ENCODE data around the gene ZNF490. TPM values are rescaled to one million over a fixed set of nuclear protein-coding genes. Genes with fewer than 3 reads are reported as not detected.

ZNF490 gene
- total and polyA plus RNA-seq, 9 donors, result 0.98 to 12.5 (median 7.0) TPM

- 88 to 91% (median 88%) methylated on average over 8 of the region's 8 CpGs for WGBS, 3 donors
- TF ChIP-seq POLR2A (IDR thresholded peaks at IDR 0.05) (no peak), CTCF (IDR thresholded peaks at IDR 0.05) (no peak)
These were observed 65.3 kb downstream of the ZNF490 start for GRCh38 chr19:12545267-12545666.

GRCh38 chr19:12544401-12544876 is 66.2 kb downstream of the ZNF490 start:
- no peak overlapping the region for H3K4me3 ChIP-seq
- 52 to 63% (median 54%) methylated on average over 5 of the region's 5 CpGs for WGBS, 3 donors
- intact Hi-C loops (cut with DNase I), result no loop called here
- TF ChIP-seq POLR2A (IDR thresholded peaks at IDR 0.05) (no peak), CTCF (IDR thresholded peaks at IDR 0.05) (no peak), EP300 (IDR thresholded peaks at IDR 0.05) (no peak)
- no peaks in the 10 kb centered on the region for H3K9me3 ChIP-seq
- no peak overlapping the region for H3K27ac ChIP-seq
- H3K4me1 ChIP-seq (ENCODE audit: insufficient read depth), result peaks cover 4% of the 10 kb centered on the region
- DNase-seq, result no peak
- H3K27me3 ChIP-seq, result no peaks in the 10 kb centered on the region
- no peaks in the 10 kb centered on the region for H3K36me3 ChIP-seq

More at GRCh38 chr19:12545267-12545666, 65.3 kb downstream of the ZNF490 start:
- no peaks in the 10 kb centered on the region for H3K9me3 ChIP-seq
- no peak for DNase-seq
- H3K27ac ChIP-seq, result no peak overlapping the region
- intact Hi-C loops (cut with DNase I), result no loop called here
- no peak overlapping the region for H3K4me3 ChIP-seq
- no peaks in the 10 kb centered on the region for H3K36me3 ChIP-seq
- H3K4me1 ChIP-seq (ENCODE audit: insufficient read depth), result peaks cover 8% of the 10 kb centered on the region
- H3K27me3 ChIP-seq, result no peaks in the 10 kb centered on the region

GRCh38 chr19:12543855-12544254 is 66.8 kb downstream of the ZNF490 start:
- no peak for DNase-seq
- Histone ChIP-seq H3K27ac (no peak overlapping the region), H3K36me3 (no peaks in the 10 kb centered on the region), H3K27me3 (no peaks in the 10 kb centered on the region), H3K4me1 (ENCODE audit: insufficient read depth) (peaks cover 1% of the 10 kb centered on the region), H3K9me3 (no peaks in the 10 kb centered on the region), H3K4me3 (no peak overlapping the region)
- intact Hi-C loops (cut with DNase I), result no loop called here
- TF ChIP-seq POLR2A (IDR thresholded peaks at IDR 0.05), result no peak
- TF ChIP-seq EP300 (IDR thresholded peaks at IDR 0.05), result no peak
- no peak for TF ChIP-seq CTCF (IDR thresholded peaks at IDR 0.05)
- WGBS, 3 donors, result 89 to 95% (median 93%) methylated on average over 1 of the region's 1 CpG

Other genes starting within 250 kb of the ZNF490 start
- gene ZNF442, start 245.1 kb downstream of the ZNF490 start, total RNA-seq, result 10 to 100 TPM in 3 of 7 donors, 1 to 10 TPM in 4; 2.4 to 18.9 (median 9.4) TPM
- 1 to 10 TPM; 3.6 to 4.3 TPM for gene ZNF442, start 245.1 kb downstream of the ZNF490 start, polyA plus RNA-seq
- 1 to 10 TPM; 3.2 to 7.0 (median 5.1) TPM for gene ZNF799, start 209.5 kb downstream of the ZNF490 start, total RNA-seq
- 1 to 10 TPM; 4.0 to 5.1 TPM for gene ZNF799, start 209.5 kb downstream of the ZNF490 start, polyA plus RNA-seq
- 1 to 10 TPM; 2.1 to 5.7 (median 4.4) TPM for gene ZNF443, start 169.8 kb downstream of the ZNF490 start, total RNA-seq
- gene ZNF443, start 169.8 kb downstream of the ZNF490 start, polyA plus RNA-seq, result 1 to 10 TPM; 2.7 to 3.3 TPM
- 1 to 10 TPM; 3.9 to 9.7 (median 7.6) TPM for gene ZNF709, start 126.0 kb downstream of the ZNF490 start, total RNA-seq
- gene ZNF709, start 126.0 kb downstream of the ZNF490 start, polyA plus RNA-seq, result 1 to 10 TPM; 2.5 to 3.0 TPM
- 10 to 100 TPM in 6 of 7 donors, 1 to 10 TPM in 1; 7.9 to 23.2 (median 16.6) TPM for gene ZNF564, start 59.3 kb downstream of the ZNF490 start, total RNA-seq
- 1 to 10 TPM; 7.2 to 8.8 TPM for gene ZNF564, start 59.3 kb downstream of the ZNF490 start, polyA plus RNA-seq
- 10 to 100 TPM; 16.4 to 44.3 (median 35.2) TPM for gene ZNF791, start 107 bp upstream of the ZNF490 start, total RNA-seq
- gene ZNF791, start 107 bp upstream of the ZNF490 start, polyA plus RNA-seq, result 10 to 100 TPM; 13.6 to 21.7 TPM
- gene MAN2B1, start 55.9 kb upstream of the ZNF490 start, total RNA-seq, result 10 to 100 TPM; 17.8 to 63.7 (median 49.8) TPM
- 10 to 100 TPM; 23.5 to 35.0 TPM for gene MAN2B1, start 55.9 kb upstream of the ZNF490 start, polyA plus RNA-seq
- 10 to 100 TPM; 10.5 to 15.1 (median 11.9) TPM for gene WDR83, start 56.0 kb upstream of the ZNF490 start, total RNA-seq
- 10 to 100 TPM in 1 of 2 donors, 1 to 10 TPM in 1; 2.8 to 16.3 TPM for gene WDR83, start 56.0 kb upstream of the ZNF490 start, polyA plus RNA-seq
- 100 to 1,000 TPM in 1 of 7 donors, 10 to 100 TPM in 6; 63.7 to 147 (median 89.7) TPM for gene DHPS, start 71.1 kb upstream of the ZNF490 start, total RNA-seq
- 10 to 100 TPM; 72.8 to 92.7 TPM for gene DHPS, start 71.1 kb upstream of the ZNF490 start, polyA plus RNA-seq
- gene GNG14, start 77.2 kb upstream of the ZNF490 start, total RNA-seq, result not detected
- gene GNG14, start 77.2 kb upstream of the ZNF490 start, polyA plus RNA-seq, result not detected
- 10 to 100 TPM in 1 of 7 donors, 1 to 10 TPM in 6; 3.5 to 14.8 (median 5.2) TPM for gene FBXW9, start 85.8 kb upstream of the ZNF490 start, total RNA-seq
- 1 to 10 TPM in 1 of 2 donors, under 1 TPM in 1; 0.37 to 6.8 TPM for gene FBXW9, start 85.8 kb upstream of the ZNF490 start, polyA plus RNA-seq
- 100 to 1,000 TPM in 2 of 7 donors, 10 to 100 TPM in 5; 42.1 to 109 (median 89.9) TPM for gene TNPO2, start 113.1 kb upstream of the ZNF490 start, total RNA-seq
- 10 to 100 TPM; 41.5 to 51.6 TPM for gene TNPO2, start 113.1 kb upstream of the ZNF490 start, polyA plus RNA-seq
- 100 to 1,000 TPM; 134 to 476 (median 186) TPM for gene TRIR, start 123.9 kb upstream of the ZNF490 start, total RNA-seq
- gene TRIR, start 123.9 kb upstream of the ZNF490 start, polyA plus RNA-seq, result 100 to 1,000 TPM; 243 to 288 TPM
- gene GET3, start 126.7 kb upstream of the ZNF490 start, total RNA-seq, result 10 to 100 TPM; 26.2 to 59.0 (median 47.7) TPM
- gene GET3, start 126.7 kb upstream of the ZNF490 start, polyA plus RNA-seq, result 10 to 100 TPM; 42.6 to 68.1 TPM
- gene BEST2, start 141.0 kb upstream of the ZNF490 start, total RNA-seq, result not detected
- gene BEST2, start 141.0 kb upstream of the ZNF490 start, polyA plus RNA-seq, result not detected
- 10 to 100 TPM; 24.9 to 52.2 (median 27.9) TPM for gene HOOK2, start 164.7 kb upstream of the ZNF490 start, total RNA-seq
- gene HOOK2, start 164.7 kb upstream of the ZNF490 start, polyA plus RNA-seq, result 10 to 100 TPM; 12.2 to 23.5 TPM
- 1,000 to 10,000 TPM in 2 of 7 donors, 100 to 1,000 TPM in 5; 154 to 3,039 (median 413) TPM for gene JUNB, start 180.7 kb upstream of the ZNF490 start, total RNA-seq
- 100 to 1,000 TPM in 1 of 2 donors, 1 to 10 TPM in 1; 6.8 to 570 TPM for gene JUNB, start 180.7 kb upstream of the ZNF490 start, polyA plus RNA-seq
- gene PRDX2, start 191.0 kb upstream of the ZNF490 start, total RNA-seq, result 100 to 1,000 TPM; 191 to 321 (median 263) TPM
- gene PRDX2, start 191.0 kb upstream of the ZNF490 start, polyA plus RNA-seq, result 100 to 1,000 TPM in 1 of 2 donors, 10 to 100 TPM in 1; 98.3 to 237 TPM
- 1 to 10 TPM in 5 of 7 donors, under 1 TPM in 1, not detected in 1; 0.71 to 5.4 (median 2.6) TPM for gene THSD8, start 191.3 kb upstream of the ZNF490 start, total RNA-seq
- 1 to 10 TPM; 1.4 to 7.2 TPM for gene THSD8, start 191.3 kb upstream of the ZNF490 start, polyA plus RNA-seq
- gene RNASEH2A, start 195.8 kb upstream of the ZNF490 start, total RNA-seq, result 10 to 100 TPM in 1 of 7 donors, 1 to 10 TPM in 6; 1.2 to 12.2 (median 7.7) TPM
- 1 to 10 TPM; 1.6 to 8.0 TPM for gene RNASEH2A, start 195.8 kb upstream of the ZNF490 start, polyA plus RNA-seq
- not detected for gene RTBDN, start 223.8 kb upstream of the ZNF490 start, total RNA-seq
- gene RTBDN, start 223.8 kb upstream of the ZNF490 start, polyA plus RNA-seq, result not detected
- 1 to 10 TPM in 4 of 7 donors, under 1 TPM in 3; 0.25 to 1.4 (median 1.1) TPM for gene MAST1, start 227.7 kb upstream of the ZNF490 start, total RNA-seq
- gene MAST1, start 227.7 kb upstream of the ZNF490 start, polyA plus RNA-seq, result 1 to 10 TPM in 1 of 2 donors, under 1 TPM in 1; 0.40 to 2.4 TPM

Measured in ovary (tissue), 9 donors.